HG02970 (cell line): ENCODE results near the gene PPP1R12C.
A peak's percentile ranks its signal among the peaks of the same experiment; 100 is the strongest.

Source experiments
- ATAC-seq: cut with Tn5 transposase; IDR thresholded peaks from one replicate; pipeline ENCODE4 v1.9.1; 2021; ENCODE audit warnings: mild to moderate bottlenecking, moderate library complexity, moderate number of reproducible peaks; ENCODE audit not compliant: unreplicated experiment, low FRiP score

The PPP1R12C gene

GRCh38 chr19:55147545-55148251 lies 30.3 kb upstream of the PPP1R12C start:
- ATAC-seq: no peak

- ATAC-seq: no peak
Measured at GRCh38 chr19:55146705-55147273, 29.4 kb upstream of the PPP1R12C start.

DNA sequence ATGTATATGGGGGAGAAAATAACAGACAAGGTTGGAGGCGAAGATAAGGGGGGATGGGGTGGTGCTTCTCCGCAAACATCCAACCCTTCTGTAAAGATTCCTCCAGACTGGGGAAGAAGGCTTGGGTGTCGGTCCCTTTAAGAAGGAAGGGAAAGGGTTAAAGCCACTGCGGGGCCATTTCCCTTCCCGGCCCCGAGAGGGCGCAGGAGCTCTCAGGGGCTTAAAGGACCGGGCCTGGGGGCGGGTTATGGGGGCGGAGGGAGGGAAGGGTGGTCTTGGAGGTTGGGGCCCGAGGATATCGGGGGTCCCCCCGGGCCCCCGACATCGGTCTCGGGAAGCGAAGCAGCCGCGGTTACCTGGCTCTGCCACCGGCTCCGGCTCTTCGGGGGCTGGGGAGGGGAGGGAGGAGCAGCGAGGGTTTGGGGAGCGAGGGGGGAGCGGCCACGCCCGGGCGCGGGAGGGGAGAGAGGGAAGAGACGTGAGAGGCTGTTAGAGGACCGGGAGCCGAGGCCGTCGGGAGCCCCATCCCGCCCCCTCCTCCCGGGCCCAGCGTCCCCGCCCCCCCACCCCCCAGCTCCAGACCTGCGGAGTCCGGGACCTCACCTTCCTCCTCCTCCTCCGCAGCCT lies 28.8 kb upstream of the PPP1R12C start:
- ATAC-seq: no peak

DNA sequence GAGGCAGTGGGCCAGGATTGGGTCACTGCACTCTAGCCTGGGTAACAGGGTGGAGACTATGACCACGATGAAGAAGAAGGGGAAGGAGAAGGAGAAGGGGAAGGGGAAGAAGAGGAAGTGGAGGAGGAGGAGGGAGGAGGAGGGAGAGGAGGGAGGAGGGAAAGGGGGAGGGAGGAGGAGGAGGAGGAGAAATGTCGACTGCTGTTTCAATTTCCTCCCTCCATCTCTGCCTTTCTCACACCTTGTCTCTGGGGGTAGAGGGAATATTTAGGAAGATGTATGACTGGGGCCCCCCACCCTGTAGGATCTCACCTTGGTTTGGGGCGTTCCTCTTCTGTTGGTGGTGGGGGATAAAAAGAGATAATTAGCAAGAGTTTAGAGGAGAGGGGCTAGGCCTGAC lies 27.8 kb upstream of the PPP1R12C start:
- no peak for ATAC-seq

DNA sequence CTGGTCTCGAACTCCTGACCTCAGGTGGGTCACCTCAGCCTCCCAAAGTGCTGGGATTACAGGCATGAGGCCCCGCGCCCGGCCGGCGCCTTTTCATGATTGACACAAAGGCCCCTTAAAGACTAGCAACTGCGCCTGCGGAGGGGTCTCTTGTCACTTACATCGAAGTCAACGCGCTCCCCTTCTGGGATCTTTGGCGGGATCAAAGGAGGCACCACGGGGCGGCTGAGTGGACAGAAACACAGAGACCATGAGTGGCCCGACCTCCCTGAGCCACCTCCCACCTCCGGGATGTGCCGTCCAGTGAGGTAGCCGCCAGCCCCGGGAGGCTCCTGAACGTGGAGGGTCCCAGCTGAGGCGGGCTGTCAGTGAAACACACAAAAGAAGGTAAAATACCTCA lies 24.3 kb upstream of the PPP1R12C start:
- no peak for ATAC-seq

- no peak for ATAC-seq
Measured at GRCh38 chr19:55137915-55138314, 20.5 kb upstream of the PPP1R12C start.

DNA sequence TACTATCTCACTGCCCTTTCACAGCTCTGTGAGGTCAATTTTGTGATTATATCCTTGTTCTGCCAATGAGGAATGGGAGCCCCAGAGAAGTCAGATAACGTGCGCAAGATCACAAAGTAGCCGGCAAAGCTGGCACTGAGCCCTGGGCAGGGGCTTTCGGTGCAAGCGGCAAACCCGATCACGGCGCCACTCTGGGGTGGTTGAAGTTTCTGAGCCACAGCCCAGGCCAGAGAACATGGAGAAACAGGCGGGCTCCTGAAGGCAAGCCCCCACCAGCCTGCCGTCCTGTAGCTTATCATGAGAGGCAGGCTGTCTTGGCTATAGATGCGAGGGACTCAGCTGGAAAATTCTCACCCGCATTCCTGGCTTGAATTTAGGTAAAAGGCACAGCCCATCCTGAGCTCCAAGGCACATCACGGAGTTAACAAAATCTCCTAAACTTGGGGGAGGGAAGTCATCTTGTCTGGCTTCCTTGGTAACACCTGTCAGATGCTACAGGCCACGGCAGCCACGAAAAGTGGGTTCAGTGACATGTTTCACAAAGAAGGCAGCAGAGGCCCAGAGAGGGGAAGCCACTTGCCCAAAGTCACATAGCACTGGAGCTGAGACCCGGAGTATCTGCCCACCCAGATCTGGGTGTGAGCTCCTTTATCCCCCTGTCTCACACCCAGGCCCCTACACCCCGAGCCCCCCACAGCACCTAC lies 19.1 kb upstream of the PPP1R12C start:
- no peak for ATAC-seq

GRCh38 chr19:55134736-55135135 lies 17.3 kb upstream of the PPP1R12C start:
- no peak for ATAC-seq

- no peak for ATAC-seq
Measured at GRCh38 chr19:55133639-55134444, 16.4 kb upstream of the PPP1R12C start.

GRCh38 chr19:55132453-55133129 lies 15.2 kb upstream of the PPP1R12C start:
- no peak for ATAC-seq

DNA sequence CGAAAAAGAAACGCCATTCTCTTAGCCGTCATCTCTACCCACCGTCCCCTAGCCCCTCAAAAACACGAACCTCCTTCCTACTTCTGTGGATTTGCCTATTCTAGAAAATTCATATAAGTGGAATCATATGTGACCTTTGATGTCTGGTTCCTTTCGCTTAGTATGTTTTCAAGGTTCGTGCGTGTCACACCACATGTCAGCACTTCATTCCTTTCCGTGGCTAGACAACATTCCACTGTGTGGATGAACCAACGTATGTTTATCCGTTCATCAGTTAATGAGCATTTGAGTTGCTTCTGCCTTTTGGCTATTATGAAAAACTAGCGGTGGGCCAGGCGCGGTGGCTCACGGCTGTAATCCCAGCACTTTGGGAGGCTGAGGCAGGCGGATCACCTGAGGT lies 14.0 kb upstream of the PPP1R12C start:
- no peak for ATAC-seq

GRCh38 chr19:55119053-55119452 lies 1.6 kb upstream of the PPP1R12C start:
- ATAC-seq: no peak

DNA sequence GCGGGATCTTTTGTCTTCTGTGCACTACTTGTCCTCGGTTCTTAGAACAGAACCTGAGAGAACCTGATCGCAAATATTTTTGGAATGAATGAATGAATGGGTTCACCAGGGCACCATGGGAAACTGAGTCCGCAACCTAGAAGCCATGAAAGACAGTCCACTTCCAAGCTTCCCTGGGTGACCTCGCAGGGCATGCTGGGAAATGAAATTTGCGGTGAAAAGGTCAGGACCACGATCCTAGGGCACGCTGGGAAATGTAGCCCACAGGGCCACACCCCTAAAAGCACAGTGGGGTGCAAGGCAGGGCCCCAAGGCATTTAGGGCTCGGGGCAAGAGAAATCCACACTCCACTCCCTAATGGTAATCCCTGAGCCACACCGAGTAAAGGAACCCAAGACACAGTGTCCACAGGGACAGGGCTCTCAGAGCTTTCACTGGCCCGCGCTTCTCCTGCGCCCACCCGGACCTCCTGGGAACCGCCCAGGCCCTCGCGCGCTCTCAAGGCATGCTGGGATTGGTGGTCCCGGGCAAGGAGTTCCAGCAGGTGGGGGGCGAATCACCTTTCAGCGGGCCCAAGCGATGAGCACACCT lies 1.1 kb upstream of the PPP1R12C start:
- ATAC-seq: no peak

DNA sequence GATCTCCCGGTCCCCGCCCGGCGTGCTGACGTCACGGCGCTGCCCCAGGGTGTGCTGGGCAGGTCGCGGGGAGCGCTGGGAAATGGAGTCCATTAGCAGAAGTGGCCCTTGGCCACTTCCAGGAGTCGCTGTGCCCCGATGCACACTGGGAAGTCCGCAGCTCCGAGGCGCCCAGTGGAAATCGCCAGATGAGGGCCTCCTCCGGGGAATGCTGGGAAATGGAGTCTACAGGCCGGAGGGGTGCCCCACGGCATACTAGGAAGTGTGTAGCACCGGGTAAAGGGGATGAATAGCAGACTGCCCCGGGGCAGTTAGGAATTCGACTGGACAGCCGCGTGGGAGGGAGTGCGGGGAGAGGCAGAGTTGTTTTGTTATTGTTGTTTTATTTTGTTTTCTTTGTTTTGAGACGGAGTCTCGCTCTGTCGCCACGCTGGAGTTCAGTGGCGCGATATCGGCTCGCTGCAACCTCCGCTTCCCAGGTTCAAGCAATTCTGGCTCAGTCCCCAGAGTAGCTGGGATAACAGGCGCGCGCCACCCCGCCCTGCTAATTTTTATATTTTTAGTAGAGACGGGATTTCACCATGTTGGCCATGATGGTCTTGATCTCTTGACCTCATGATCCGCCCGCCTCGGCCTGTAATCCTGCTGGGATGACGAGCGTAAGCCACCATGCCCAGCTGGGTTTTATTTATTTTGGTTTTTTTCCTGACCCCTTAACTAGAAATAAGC lies 390 bp upstream of the PPP1R12C start:
- ATAC-seq: peak; percentile 87

DNA sequence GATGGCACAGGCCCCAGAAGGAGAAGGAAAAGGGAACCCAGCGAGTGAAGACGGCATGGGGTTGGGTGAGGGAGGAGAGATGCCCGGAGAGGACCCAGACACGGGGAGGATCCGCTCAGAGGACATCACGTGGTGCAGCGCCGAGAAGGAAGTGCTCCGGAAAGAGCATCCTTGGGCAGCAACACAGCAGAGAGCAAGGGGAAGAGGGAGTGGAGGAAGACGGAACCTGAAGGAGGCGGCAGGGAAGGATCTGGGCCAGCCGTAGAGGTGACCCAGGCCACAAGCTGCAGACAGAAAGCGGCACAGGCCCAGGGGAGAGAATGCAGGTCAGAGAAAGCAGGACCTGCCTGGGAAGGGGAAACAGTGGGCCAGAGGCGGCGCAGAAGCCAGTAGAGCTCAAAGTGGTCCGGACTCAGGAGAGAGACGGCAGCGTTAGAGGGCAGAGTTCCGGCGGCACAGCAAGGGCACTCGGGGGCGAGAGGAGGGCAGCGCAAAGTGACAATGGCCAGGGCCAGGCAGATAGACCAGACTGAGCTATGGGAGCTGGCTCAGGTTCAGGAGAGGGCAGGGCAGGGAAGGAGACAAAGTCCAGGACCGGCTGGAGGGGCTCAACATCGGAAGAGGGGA lies 1.1 kb downstream of the PPP1R12C start:
- ATAC-seq: no peak

GRCh38 chr19:55115446-55116065 lies 1.9 kb downstream of the PPP1R12C start:
- no peak for ATAC-seq

DNA sequence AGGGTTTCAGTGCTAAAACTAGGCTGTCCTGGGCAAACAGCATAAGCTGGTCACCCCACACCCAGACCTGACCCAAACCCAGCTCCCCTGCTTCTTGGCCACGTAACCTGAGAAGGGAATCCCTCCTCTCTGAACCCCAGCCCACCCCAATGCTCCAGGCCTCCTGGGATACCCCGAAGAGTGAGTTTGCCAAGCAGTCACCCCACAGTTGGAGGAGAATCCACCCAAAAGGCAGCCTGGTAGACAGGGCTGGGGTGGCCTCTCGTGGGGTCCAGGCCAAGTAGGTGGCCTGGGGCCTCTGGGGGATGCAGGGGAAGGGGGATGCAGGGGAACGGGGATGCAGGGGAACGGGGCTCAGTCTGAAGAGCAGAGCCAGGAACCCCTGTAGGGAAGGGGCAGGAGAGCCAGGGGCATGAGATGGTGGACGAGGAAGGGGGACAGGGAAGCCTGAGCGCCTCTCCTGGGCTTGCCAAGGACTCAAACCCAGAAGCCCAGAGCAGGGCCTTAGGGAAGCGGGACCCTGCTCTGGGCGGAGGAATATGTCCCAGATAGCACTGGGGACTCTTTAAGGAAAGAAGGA lies 2.8 kb downstream of the PPP1R12C start:
- ATAC-seq: no peak

- ATAC-seq: no peak
Measured at GRCh38 chr19:55113570-55114039, 3.8 kb downstream of the PPP1R12C start.
